Hepatocyte (in vitro differentiated cells): ENCODE measurements around the gene ATXN2.
"Not testable (repeated sequence)": the region's sequence is repeated elsewhere in the genome, so short reads cannot be mapped to it uniquely, and the experiment has no call there.

Experiments used
- EZH2 ChIP-seq: fragments of 200-600 bp; sonication (generic); IDR thresholded peaks from 2 replicates; pipeline ENCODE4 v1.6.1; 2016; ENCODE audit warnings: antibody characterized with exemption, mild to moderate bottlenecking, borderline replicate concordance
- EZH2phosphoT487 ChIP-seq: fragments of 200-600 bp; sonication (generic); IDR thresholded peaks from one replicate; pipeline ENCODE4 v1.6.1; 2018; ENCODE audit warnings: antibody characterized with exemption, mild to moderate bottlenecking, low read depth, moderate library complexity; ENCODE audit not compliant: unreplicated experiment, severe bottlenecking
- TF ChIP-seq, protein P1 (sequence below): fragments of 200-600 bp; sonication (generic); IDR thresholded peaks from 2 replicates; pipeline ENCODE4 v1.5.1; 2016; ENCODE audit warnings: antibody characterized with exemption, mild to moderate bottlenecking; ENCODE audit not compliant: poor library complexity

DNA sequence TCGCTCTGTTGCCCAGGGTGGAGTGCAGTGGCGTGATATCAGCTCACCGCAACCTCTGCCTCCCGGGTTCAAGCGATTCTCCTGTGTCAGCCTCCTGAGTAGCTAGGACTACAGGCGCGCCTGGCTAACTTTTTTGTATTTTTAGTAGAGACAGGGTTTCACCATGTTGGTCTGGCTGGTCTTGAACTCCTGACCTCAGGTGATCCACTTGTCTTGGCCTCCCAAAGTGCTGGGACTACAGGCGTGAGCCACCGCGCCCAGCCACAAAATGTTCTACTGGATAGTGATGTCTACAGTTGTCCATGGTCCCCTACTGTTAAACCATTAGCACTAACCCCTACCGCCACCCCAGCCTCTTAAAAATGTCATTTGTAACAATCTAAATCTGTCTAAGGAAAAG lies 139.0 kb downstream of the ATXN2 start:
- TF ChIP-seq, protein P1, sequence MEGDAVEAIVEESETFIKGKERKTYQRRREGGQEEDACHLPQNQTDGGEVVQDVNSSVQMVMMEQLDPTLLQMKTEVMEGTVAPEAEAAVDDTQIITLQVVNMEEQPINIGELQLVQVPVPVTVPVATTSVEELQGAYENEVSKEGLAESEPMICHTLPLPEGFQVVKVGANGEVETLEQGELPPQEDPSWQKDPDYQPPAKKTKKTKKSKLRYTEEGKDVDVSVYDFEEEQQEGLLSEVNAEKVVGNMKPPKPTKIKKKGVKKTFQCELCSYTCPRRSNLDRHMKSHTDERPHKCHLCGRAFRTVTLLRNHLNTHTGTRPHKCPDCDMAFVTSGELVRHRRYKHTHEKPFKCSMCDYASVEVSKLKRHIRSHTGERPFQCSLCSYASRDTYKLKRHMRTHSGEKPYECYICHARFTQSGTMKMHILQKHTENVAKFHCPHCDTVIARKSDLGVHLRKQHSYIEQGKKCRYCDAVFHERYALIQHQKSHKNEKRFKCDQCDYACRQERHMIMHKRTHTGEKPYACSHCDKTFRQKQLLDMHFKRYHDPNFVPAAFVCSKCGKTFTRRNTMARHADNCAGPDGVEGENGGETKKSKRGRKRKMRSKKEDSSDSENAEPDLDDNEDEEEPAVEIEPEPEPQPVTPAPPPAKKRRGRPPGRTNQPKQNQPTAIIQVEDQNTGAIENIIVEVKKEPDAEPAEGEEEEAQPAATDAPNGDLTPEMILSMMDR: not testable (repeated sequence)
- TF ChIP-seq EZH2, EZH2phosphoT487: not testable (repeated sequence)
